HG02943 (cell line): ENCODE data around the gene C5orf15.
A peak's percentile ranks its signal among the peaks of the same experiment; 100 is the strongest.

Source experiments
- ATAC-seq: cut with Tn5 transposase; IDR thresholded peaks from one replicate; pipeline ENCODE4 v1.9.1; 2021; ENCODE audit warnings: mild to moderate bottlenecking, low read depth, moderate library complexity; ENCODE audit not compliant: unreplicated experiment

The C5orf15 gene

DNA sequence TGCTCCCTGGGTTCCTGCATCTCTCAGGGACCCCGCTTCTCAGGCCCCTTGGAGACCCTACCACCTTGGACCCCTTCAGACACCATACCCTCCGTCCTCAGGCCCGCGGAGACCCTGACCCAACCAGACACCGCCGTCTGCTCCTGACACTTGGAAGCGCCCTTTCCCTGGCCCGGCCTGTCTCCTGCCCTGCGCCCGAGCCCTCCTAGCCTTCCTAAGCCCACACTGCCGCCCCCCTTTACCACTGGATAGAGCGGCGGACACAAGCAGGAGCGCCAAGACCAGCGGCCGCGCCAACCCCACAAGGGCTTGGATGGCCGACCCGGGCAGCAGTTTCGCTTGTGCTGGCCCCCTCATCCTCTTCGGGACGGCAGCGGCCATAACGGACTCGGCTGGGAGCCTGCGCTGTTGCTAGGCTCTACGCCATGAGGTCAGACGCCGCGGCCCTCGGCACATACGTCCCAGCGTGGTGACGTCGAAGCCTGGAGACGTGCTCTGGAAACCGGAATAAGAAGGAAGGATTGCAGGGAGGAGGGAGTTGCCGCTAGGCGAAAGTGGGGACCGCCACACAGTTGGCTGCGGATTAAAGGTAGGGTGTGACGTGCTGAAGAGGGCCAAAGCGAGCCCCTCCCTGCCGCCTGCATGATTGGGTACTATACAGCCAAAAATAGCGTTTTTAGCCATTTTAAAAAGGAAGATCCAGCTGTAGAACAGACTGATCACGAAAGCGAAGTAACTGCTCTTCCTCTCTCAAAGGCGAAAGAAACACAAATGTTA lies at the start of gene C5orf15:
Gene C5orf15 (minus strand): TSS at position 422 of the 777 bp plus-strand sequence. CDS start 41 bp downstream, at position 381.
- peak; percentile 92 for ATAC-seq

- ATAC-seq = no peak
These were observed 39.9 kb upstream of the C5orf15 start for GRCh38 chr5:134008266-134008749.

DNA sequence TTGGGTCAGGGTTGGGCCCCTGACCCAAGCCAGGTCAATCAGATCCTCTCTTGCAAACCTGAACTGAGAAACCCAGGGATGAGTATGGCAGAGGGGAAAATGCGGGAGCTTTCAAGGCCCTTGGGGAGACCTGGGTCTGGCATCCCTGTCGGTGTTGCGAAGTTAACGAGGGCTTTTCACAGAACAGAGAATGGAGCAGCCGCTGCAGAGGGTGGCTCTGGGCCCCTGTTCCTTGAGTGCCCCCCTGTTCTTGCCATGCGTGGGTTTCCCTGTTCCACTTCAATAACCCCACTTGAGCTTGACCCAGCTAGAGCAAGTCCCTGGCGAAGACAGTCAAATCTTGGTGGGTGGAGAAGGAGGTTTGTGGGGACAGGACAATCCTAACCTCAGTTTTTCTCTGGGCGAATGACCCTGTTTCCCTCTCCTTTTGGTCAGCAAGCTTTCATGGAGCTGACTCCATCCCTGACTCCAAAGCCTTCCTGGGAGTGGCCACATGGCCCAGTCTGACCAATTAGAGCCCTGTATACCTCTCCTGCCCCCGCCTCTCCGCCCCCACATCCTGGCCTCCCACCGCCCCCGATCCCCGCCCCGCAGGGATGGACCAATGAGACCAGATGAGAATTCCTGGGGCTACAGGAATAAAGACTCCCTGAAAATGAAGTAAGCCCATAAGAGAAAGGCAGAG lies 39.3 kb upstream of the C5orf15 start:
- no peak for ATAC-seq

DNA sequence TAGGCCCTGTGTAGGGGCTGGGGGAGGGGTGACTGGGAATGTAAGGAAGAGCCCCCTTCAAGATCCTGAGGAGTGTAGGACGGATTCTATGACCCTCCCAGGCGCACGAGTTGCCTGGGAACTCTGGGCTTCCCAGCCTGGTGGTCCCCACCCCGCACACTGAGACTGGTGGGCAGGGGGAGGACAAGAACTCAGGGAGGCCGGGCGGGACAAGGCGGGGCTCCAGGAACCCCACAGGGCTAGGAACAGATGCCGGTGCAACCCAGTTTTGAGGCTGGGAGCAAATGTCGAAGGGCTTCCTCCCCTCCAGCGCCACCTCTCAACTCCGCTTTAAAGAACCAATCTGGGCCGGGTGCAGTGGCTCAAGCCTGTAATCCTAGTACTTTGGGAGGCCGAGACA lies 37.7 kb upstream of the C5orf15 start:
- ATAC-seq = no peak

GRCh38 chr5:134005417-134006061 lies 37.1 kb upstream of the C5orf15 start:
- ATAC-seq = peak; percentile 15

GRCh38 chr5:134004626-134005416 lies 36.4 kb upstream of the C5orf15 start, which contains the start of gene VDAC1:
VDAC1 (minus strand) TSS chr5:134004975; CDS start chr5:133993012, 11,963 bp downstream.
- ATAC-seq = peak; percentile 69

GRCh38 chr5:134003817-134004625 lies 35.6 kb upstream of the C5orf15 start:
- peak; percentile 38 for ATAC-seq

- no peak for ATAC-seq
These were observed 34.8 kb upstream of the C5orf15 start for GRCh38 chr5:134003064-134003816.

- ATAC-seq = no peak
These were observed 33.7 kb upstream of the C5orf15 start for GRCh38 chr5:134001938-134002731.

- ATAC-seq = no peak
These were observed 32.5 kb upstream of the C5orf15 start for GRCh38 chr5:134000696-134001453.

- no peak for ATAC-seq
These were observed 31.7 kb upstream of the C5orf15 start for GRCh38 chr5:134000091-134000511.

DNA sequence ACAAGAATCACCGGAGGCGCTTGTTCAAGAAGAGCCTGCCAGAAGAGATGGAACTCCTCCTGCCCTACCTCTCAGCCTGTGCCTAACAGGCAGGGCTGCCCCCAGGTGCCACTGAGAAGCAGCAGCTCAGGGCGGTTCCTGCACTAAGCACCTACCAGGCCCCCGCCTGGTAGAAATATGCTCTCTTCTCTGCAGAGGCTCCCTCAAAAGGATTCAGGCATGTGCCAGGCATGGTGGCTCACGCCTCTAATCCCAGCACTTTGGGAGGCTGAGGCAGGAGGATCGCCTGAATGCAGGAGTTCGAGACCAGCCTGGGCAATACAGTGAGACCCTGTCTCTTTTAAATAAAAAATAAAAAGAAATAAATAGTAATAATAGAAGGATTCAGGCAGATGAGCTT lies 30.4 kb upstream of the C5orf15 start:
- ATAC-seq = no peak

DNA sequence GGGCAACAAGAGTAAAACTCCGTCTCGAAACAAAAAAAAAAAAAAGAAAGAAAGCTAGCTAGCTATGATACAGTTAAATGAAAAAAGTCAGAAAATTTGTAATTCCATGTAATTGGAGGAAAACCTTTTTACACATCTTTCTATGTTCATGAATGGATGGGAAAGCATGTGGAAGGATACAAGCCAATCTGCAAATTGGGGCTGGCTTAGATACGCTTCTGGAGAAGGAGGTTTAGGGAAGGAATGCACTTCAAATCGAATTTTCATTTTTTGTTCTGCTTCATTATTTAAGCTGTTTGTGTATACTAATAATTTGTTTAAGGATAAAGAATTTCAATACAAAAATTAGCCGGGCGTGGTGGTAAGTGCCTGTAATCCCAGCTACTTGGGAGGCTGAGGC lies 29.6 kb upstream of the C5orf15 start:
- no peak for ATAC-seq

GRCh38 chr5:133996683-133997252 lies 28.3 kb upstream of the C5orf15 start:
- ATAC-seq = no peak

GRCh38 chr5:133995883-133996563 lies 27.6 kb upstream of the C5orf15 start:
- no peak for ATAC-seq

DNA sequence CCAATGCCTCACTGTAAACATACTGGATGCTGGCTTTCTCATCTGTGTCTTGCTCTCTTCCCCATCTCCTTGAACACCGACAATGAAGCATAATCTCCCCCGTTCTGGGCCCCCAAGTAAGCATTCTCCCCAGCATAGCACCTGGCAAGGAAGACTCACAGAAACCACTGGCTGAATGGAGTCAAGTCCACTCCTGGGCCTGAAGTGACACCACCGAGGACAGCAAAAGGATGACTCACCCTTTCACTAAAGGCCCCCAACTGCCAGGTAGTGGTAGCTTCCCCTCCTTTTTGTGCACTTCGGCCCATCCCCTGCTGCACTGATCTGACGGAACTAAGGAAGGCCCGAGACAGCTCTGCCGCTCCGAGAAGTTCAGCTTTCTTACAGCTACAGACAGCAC lies 26.9 kb upstream of the C5orf15 start:
- ATAC-seq = no peak

DNA sequence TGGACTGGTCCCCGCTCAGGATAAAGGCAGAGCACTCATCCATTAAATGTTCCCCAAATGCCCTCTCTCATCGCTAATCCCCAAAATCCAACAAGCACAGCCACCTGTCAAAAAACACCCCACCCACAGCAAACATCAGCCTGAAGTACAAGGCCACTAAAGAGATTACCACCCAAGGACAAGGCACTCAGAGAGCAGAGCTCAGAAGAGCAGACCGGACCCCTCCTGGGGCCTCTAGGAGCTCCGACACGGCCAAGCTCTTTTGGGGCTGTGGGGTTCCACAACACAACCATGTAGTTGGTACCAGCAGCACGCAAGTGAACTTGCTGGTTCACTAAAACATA lies 26.5 kb upstream of the C5orf15 start:
- ATAC-seq = no peak
